ENCODE data around the gene MN1.

DNA sequence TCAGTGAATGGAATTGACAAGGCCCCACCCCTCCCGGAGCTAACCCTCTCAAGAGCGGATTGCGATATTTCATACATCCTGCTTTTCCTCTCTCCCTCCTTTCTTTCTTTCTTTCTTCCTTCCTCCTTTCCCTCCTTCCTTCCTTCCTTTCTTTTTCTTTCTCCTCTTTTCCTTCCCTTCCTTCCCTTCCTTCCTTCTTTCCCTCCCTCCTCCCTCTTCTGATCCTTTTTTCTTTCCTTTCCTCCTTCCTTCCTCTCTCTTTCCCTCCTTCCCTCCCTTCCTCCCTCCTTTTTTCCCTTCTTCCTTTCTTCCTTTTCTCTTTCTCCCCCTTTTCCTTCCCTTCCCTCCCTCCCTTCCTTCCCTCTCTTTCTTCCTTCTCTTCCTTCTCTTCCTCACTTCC, 15.0 kb upstream of the MN1 start:
- TF ChIP-seq SPI1 (IDR thresholded peaks at IDR 0.05; ENCODE audit: low read depth, low read length), result no peak
- TF ChIP-seq POLR2A (IDR thresholded peaks at IDR 0.05; ENCODE audit: low read depth, low read length), result no peak
- TF ChIP-seq TAF1 (IDR thresholded peaks at IDR 0.05; ENCODE audit: low read depth, low read length), result no peak
- no peak for TF ChIP-seq POLR2AphosphoS5 (IDR thresholded peaks at IDR 0.05; ENCODE audit: low read depth, low read length)
- no peak for TF ChIP-seq POU2F2 (IDR thresholded peaks at IDR 0.05; ENCODE audit: low read depth, low read length)
- no peak for TF ChIP-seq PAX5 (IDR thresholded peaks at IDR 0.05; ENCODE audit: insufficient read depth, low read length, severe bottlenecking)
